Neutrophil (primary cell): ENCODE data around the gene ZNF343.

Source experiments
- H3K27ac ChIP-seq: fragments of 200-600 bp; sonication (generic); 2 replicates; pipeline ENCODE4 v1.5.1; 2016; ENCODE audit warnings: mild to moderate bottlenecking, moderate library complexity
- H3K27me3 ChIP-seq: fragments of 200-600 bp; sonication (generic); 2 replicates; pipeline ENCODE4 v1.6.0; 2016; ENCODE audit warnings: mild to moderate bottlenecking
- H3K36me3 ChIP-seq: fragments of 200-600 bp; sonication (generic); 2 replicates; pipeline ENCODE4 v1.5.1; 2017
- H3K4me1 ChIP-seq, 2 experiments: fragments of 200-600 bp in 1 of 2; sonication (generic) in 1 of 2; 1 replicate in 1 of 2; 2 replicates in 1 of 2; pipeline versions ENCODE4 v1.5.1 to v1.6.1; 2013 to 2016; ENCODE audit warnings: low read depth in 1 of 2, low read length in 1 of 2, mild to moderate bottlenecking in 1 of 2, moderate library complexity in 1 of 2; ENCODE audit not compliant: control insufficient read depth in 1 of 2, insufficient read depth in 1 of 2
- H3K4me3 ChIP-seq, 2 experiments: fragments of 200-600 bp in 1 of 2; sonication (generic) in 1 of 2; 1 replicate in 1 of 2; 2 replicates in 1 of 2; pipeline ENCODE4 v1.5.1; 2013 to 2016; ENCODE audit warnings: low read depth in 1 of 2, low read length in 1 of 2, mild to moderate bottlenecking in 1 of 2, moderate library complexity in 1 of 2
- H3K9me3 ChIP-seq: fragments of 200-600 bp; sonication (generic); 2 replicates; pipeline ENCODE4 v1.5.1; 2016
- CTCF ChIP-seq: fragments of 200-600 bp; sonication (generic); IDR thresholded peaks from 2 replicates; pipeline ENCODE4 v1.5.1; 2016; ENCODE audit warnings: antibody characterized with exemption

Gene ZNF343

GRCh38 chr20:2451422-2451821 is 57.3 kb downstream of the ZNF343 start:
- Histone ChIP-seq H3K36me3 (no peaks in the 10 kb centered on the region), H3K27ac (no peak overlapping the region), H3K9me3 (no peaks in the 10 kb centered on the region), H3K4me3 (no peak overlapping the region), H3K4me1 (no peaks in the 10 kb centered on the region), H3K27me3 (peaks cover 44% of the 10 kb centered on the region)
- no peak for TF ChIP-seq CTCF

- H3K9me3 ChIP-seq, result no peaks in the 10 kb centered on the region
- H3K27ac ChIP-seq, result no peak overlapping the region
- no peak for TF ChIP-seq CTCF
- H3K4me1 ChIP-seq, result no peaks in the 10 kb centered on the region
- H3K4me3 ChIP-seq, result no peak overlapping the region
- peaks cover 52% of the 10 kb centered on the region for H3K27me3 ChIP-seq
- H3K36me3 ChIP-seq, result no peaks in the 10 kb centered on the region
Observed at GRCh38 chr20:2449386-2449785, 59.3 kb downstream of the ZNF343 start.

- no peaks in the 10 kb centered on the region for H3K36me3 ChIP-seq
Observed at GRCh38 chr20:2446845-2447244, 61.9 kb downstream of the ZNF343 start.

More at GRCh38 chr20:2446845-2447244, 61.9 kb downstream of the ZNF343 start:
- peaks cover 60% of the 10 kb centered on the region for H3K27me3 ChIP-seq
- H3K27ac ChIP-seq, result no peak overlapping the region
- H3K4me1 ChIP-seq, result no peaks in the 10 kb centered on the region
- no peak overlapping the region for H3K4me3 ChIP-seq
- no peak for TF ChIP-seq CTCF
- no peaks in the 10 kb centered on the region for H3K9me3 ChIP-seq
